ENCODE data around the gene ZNF280C.

GRCh38 chrX:130251671-130252070, 17.0 kb downstream of the ZNF280C start:
- TF ChIP-seq CTCF (IDR thresholded peaks at IDR 0.05; ENCODE audit: poor library complexity) (no peak), EZH2phosphoT487 (IDR thresholded peaks at IDR 0.05; ENCODE audit: low read depth, severe bottlenecking, unreplicated experiment) (no peak), EZH2 (IDR thresholded peaks at IDR 0.05; ENCODE audit: borderline replicate concordance) (no peak)
